ENCODE results near the gene GABBR1. TPM values are rescaled to one million over a fixed set of nuclear protein-coding genes. Genes with fewer than 3 reads are reported as not detected.

GABBR1 gene
- total RNA-seq, 4 donors from 2014 or later, result 4.7 to 92.4 (median 16.9) TPM

- Histone ChIP-seq H3K4me3 (no peak overlapping the region), H3K27ac (no peak overlapping the region), H3K9me3 (no peaks in the 10 kb centered on the region), H3K4me1 (peaks cover 0 to 43% (median 7%) of the 10 kb centered on the region in 4 donors), H3K36me3 (no peaks in the 10 kb centered on the region), H3K27me3 (peaks cover 0 to 6% of the 10 kb centered on the region in 2 donors)
- DNase-seq, result no peak
- no peak for TF ChIP-seq CTCF (IDR thresholded peaks at IDR 0.05)
- TF ChIP-seq POLR2A (IDR thresholded peaks at IDR 0.05), result no peak
Observed at GRCh38 chr6:29629571-29629970, 3.4 kb downstream of the GABBR1 start.

GRCh38 chr6:29628419-29629281 is 4.3 kb downstream of the GABBR1 start:
- peak; percentile 70 to 82 (median 72) for DNase-seq
- Histone ChIP-seq H3K4me1 (peaks cover 0 to 41% (median 7%) of the 10 kb centered on the region in 4 donors), H3K27ac (peak overlapping the region; percentile 51 to 72 (median 70)), H3K36me3 (no peaks in the 10 kb centered on the region), H3K4me3 (peak overlapping the region; percentile 59 to 65 (median 62)), H3K9me3 (no peaks in the 10 kb centered on the region), H3K27me3 (peaks cover 0 to 6% of the 10 kb centered on the region in 2 donors)
- TF ChIP-seq POLR2A (IDR thresholded peaks at IDR 0.05), result no peak
- TF ChIP-seq CTCF (IDR thresholded peaks at IDR 0.05), result peak in 5 of 6 experiments; percentile 38 to 56 (median 45)

- TF ChIP-seq CTCF (IDR thresholded peaks at IDR 0.05), result no peak
- TF ChIP-seq POLR2A (IDR thresholded peaks at IDR 0.05), result peak in 1 of 2 donors; percentile 31
- peaks cover 0 to 38% (median 7%) of the 10 kb centered on the region in 4 donors for H3K4me1 ChIP-seq
- peak; percentile 60 to 80 (median 63) for DNase-seq
- peak overlapping the region; percentile 51 to 72 (median 70) for H3K27ac ChIP-seq
- H3K4me3 ChIP-seq, result peak overlapping the region; percentile 59 to 65 (median 62)
- H3K36me3 ChIP-seq, result no peaks in the 10 kb centered on the region
- no peaks in the 10 kb centered on the region for H3K9me3 ChIP-seq
- peaks cover 0 to 6% of the 10 kb centered on the region in 2 donors for H3K27me3 ChIP-seq
Observed at GRCh38 chr6:29627755-29628418, 5.1 kb downstream of the GABBR1 start.

GRCh38 chr6:29626948-29627754 is 5.8 kb downstream of the GABBR1 start:
- DNase-seq, result no peak
- Histone ChIP-seq H3K4me3 (peak overlapping the region; percentile 59 to 65 (median 62)), H3K4me1 (peaks cover 0 to 31% (median 7%) of the 10 kb centered on the region in 4 donors), H3K27ac (peak overlapping the region; percentile 51 to 72 (median 70)), H3K9me3 (no peaks in the 10 kb centered on the region), H3K27me3 (peaks cover 0 to 6% of the 10 kb centered on the region in 2 donors), H3K36me3 (no peaks in the 10 kb centered on the region)
- TF ChIP-seq POLR2A (IDR thresholded peaks at IDR 0.05) (no peak), CTCF (IDR thresholded peaks at IDR 0.05) (no peak)

GRCh38 chr6:29625337-29625930 is 7.5 kb downstream of the GABBR1 start:
- no peak overlapping the region for H3K4me3 ChIP-seq
- peaks cover 0 to 22% (median 4%) of the 10 kb centered on the region in 4 donors for H3K4me1 ChIP-seq
- peaks cover 0 to 6% of the 10 kb centered on the region in 2 donors for H3K27me3 ChIP-seq
- H3K27ac ChIP-seq, result no peak overlapping the region
- DNase-seq, result no peak
- no peaks in the 10 kb centered on the region for H3K9me3 ChIP-seq
- peaks cover 0 to 6% (median 0%) of the 10 kb centered on the region in 3 donors for H3K36me3 ChIP-seq
- TF ChIP-seq POLR2A (IDR thresholded peaks at IDR 0.05), result no peak
- TF ChIP-seq CTCF (IDR thresholded peaks at IDR 0.05), result no peak
